Activated naive CD8-positive, alpha-beta T cell treated with anti-CD3 and anti-CD28 coated beads, Interleukin-2, amount 50 U/mL, for 16 hours (primary cell): ENCODE results near the gene PROCA1.
A peak's percentile ranks its signal among the peaks of the same experiment; 100 is the strongest.

ENCODE experiments used
- DNase-seq: peaks from one replicate; pipeline ENCODE4 v3.0.0-alpha.2; 2020; ENCODE audit warnings: low read depth, low spot score

PROCA1 gene

DNA sequence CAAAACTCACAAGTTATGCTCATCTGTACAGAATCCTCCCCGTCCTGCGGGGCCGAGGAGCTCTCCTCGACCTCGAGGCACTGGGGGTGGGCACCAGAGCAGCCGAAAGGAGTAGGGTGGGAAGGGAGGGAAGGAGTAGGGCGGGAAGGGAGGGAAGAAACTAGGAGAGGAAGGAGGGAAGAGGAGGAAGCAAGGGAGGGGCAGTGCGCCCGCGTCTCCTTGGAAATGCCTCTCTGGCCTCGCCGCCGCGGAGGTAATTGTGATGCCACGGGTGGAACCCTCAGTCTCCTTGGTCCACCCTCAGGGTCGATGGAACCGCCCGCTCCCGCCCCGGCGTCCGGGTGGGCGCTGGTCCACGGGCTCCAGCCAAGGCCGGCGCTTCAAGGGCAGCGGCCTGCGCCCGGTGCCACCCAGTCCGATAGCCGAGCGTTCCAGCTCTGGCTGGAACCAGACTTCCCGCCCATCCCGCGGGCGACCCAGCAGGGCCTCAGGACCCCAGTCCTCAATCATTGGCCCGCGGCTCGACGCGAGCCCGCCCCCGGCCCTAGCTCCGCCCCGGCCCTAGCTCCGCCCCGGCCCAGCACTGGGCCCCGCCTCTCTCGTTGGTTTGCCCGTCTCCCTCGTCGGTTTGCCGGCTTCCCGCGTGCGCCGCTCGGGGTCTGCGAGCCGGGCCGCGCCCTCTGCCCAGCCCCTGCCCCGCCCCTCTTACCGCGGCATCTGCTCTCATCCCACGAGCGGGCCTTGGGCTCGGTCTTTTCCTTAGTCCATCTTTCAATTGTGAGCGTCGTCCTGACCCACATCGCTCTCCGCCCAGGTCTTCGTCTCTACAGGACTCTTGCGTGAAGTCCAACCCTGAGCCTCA is 596 bp downstream of the PROCA1 start:
- DNase-seq = peak; percentile 75

DNA sequence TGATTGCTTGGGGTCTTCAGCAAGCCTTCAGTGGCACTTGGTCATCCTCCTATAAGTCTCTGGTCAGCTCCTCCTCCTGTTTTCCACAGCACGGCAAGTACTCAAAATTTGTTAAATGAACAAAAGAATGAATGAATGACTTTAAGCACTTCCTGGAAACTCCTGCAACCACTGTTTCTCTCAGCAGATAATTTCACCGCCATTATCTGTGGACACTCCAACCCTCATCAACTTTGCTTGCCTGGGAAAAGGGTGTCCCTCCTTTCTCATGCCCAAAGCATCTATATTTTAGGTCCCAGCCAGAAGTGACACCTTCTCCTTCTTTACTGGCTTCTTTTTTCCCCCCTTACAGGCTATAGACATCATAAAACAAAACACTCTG is 4.4 kb downstream of the PROCA1 start:
- no peak for DNase-seq

DNA sequence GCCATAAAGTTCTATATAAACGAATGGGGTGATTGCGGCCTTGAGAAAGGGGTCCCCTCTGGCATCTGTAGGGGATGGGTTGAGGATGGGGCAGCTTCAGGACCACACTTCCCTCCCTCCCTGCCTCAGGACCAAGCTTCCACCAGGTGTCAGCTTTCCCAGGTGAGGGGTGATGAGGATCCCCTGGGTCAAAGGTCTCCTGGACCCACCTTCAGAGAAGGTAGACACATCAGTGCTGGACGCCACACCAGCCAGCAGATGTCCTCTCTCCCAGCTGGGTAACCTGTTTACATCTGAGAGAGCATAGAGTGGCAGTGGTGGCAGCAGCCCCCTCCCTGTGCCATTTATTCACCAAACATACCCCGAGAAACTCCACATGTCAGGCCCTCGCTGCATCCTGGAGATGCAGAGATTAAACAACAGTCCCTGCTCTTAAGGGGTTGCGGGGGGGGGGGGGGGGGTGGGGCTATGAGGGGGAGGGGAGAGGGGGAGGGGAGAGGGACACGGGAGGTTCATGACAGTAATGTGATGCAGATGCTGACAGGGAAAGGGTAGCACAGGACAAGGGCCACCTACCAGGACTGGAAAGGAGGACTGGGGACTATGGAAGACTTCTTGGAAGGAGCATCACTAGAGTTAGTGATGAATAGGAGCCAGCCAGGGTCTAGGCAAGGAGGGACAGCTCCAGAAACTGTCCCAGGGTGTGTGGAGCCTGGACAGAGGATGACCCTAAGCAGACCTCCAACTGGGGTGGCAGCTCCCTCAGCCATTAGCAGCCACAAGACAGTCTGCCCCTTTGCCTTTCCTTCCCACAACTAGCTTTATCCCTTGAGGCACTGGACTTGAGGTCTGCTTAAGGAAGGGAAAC is 5.0 kb downstream of the PROCA1 start:
- no peak for DNase-seq

DNA sequence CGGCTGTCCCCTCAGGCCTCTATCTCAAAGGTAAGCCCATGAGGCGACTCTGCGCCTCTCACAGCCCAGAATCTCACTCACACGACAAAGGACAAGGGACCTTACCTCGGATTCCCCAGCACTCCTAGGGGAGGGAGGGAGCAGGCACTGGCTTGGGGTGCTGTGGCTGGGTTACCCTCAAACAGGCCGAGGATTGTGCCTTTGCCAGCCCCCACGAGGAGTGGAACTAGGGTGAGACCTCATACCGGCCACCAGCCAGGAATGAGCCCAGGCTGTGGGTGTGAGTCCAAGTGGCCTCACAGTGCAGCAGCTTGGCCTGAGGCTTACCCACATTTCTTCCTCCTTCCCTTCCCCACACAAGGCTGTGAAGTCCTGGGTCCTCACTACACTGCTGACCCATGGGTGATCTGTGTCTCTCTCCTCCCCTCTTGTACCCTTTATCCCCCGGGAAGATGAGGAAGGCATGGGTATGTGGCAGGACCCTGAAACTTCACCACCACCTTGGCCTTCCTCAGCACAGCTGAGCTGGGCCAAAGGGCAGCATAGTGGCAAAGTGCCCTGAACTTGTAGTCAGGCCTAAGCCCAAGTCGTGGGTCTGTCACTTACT is 5.9 kb downstream of the PROCA1 start:
- no peak for DNase-seq

DNA sequence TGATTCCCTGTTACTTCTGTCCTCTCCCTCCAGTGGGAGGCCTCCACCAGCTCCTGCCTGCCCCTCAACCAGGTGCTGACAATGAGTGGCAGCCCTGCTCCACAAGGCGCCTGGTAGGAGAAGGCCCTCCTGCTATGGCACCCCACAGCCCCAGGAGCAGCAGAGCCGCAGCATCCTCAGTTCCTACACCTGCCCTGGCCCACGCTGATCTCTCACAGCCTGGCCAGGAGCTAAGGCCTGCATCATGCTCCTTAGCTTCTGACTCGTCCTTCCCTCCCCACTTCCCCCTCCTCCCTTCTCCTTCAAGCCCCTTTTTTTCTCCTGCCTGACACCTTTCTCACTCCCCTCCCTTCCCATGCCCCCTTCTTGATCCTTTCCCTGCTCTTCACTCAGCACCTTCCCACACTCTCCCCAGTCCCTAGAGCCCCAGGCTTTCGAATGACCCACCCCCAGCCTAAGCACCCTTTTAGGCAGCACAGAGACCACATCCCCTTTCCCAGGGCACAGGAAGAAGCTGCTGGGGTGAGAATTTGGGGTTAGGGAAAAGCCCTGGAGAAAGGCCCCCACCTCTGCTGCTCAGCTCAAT is 6.5 kb downstream of the PROCA1 start:
- no peak for DNase-seq

DNA sequence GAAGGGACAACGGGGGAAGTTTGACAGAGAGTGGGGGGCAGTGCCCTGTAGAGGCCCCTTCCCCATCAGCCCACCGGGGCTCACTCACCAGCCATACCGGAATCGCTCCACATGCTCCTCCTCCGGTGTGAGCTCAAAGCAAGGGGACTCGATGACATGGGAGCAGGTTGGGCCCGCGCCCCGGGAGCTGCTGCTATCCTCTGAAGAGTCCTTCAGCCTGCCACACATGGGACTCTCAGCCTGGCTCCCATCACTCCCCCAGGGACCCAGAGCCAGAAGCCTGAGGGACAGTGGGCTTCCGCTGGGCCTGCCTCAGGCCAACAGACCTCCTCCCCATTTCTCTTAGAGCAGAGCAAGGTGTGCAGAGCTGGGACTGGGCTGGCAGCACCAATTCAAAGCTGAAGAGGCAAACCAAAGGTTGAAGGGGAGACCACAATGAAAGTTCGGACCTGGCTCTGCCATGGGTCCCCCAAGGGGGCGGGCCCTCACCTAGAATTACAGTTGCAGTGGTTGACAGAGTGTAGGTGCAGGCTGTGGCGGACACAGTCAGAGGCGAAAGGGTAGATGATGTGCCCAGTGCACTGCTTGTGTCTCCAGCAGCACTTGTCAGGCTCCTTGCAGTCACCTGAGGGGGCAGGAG is 7.3 kb downstream of the PROCA1 start:
- no peak for DNase-seq

DNA sequence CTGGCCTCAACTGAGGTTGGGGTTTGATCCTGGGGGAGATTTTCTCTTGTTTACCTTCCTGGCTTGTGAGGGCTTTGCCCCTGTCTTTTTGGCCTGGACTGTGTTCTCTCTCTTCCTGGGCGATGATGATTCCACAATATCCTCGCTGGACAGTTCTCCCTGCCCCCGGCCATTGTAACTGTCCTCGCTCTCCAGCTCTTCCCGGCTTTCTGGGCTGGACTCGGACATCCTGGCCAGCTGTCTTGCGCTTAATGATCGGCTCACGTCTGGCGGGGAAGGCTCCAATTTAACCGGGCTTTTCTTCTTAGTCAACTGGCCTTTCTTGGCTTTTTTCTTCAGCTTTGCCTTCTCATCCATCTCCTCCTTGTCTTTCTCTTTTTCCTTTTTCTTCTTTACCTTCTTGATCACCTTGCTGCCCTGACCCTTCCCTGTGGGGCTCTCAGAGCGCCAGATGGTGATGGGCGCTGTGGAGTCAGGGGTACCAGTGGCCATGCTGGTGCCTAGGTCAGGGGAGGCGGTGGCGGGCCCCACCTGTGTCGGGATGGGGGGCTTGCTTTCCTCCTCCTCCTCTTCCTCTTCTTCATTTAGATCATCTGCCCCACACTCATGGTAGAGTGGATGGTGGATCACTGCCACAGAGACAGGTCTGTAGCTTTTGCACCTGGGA is 8.0 kb downstream of the PROCA1 start:
- no peak for DNase-seq

DNA sequence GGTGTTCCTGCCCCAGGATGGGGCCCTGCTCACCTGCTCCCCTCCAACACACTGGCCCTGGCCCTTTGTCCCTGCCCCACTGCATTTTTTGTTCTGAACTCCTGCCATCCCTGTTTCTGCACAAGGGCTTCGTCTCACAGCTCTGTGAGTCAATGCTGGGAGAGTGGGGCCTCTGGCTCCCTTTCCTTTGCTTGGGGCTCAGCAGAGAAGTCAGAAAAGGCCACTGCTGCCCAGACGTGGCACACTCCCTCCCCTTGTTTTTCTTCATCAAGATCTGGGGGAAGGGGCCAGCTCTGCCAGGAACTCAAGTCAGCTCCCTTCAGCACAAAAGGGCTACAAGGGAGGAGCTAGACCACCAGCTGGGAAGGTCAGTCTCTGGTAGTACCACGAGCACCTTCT is 8.9 kb downstream of the PROCA1 start:
- DNase-seq = no peak

DNA sequence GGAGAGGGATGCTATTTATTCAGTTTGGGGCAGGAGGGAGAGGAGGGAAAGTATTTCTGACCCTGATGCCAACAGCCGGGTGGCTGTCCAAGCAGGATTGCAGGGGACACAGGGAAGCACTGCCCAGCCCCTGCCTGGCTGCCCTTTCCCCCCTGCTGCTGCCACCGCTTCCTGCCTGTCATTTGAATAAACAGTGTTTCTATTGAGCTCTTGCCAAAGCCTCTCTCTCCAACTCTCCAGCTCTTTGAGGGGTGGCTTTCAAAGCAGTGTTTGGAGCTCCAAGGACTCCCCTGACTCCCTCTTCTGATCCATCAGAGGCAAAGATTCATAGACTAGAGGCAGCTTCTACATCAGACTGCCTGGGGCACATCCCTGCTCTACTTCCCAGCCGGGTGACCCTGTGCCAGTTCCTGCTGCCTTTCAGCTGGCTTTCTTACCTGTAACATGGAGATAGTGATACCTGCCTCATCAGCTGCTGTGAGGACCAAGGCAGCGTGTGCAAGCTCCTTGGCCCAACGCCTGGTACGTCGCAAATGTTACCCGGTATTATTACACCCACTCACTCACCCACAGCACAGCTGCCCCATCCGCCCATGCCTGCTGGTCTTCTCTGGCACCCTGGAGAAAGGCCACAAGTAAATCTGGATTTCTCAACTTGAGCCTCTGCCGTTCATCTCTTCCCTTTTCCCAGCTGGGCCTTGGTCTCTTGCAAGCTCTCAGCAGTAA is 9.5 kb downstream of the PROCA1 start:
- DNase-seq = no peak

DNA sequence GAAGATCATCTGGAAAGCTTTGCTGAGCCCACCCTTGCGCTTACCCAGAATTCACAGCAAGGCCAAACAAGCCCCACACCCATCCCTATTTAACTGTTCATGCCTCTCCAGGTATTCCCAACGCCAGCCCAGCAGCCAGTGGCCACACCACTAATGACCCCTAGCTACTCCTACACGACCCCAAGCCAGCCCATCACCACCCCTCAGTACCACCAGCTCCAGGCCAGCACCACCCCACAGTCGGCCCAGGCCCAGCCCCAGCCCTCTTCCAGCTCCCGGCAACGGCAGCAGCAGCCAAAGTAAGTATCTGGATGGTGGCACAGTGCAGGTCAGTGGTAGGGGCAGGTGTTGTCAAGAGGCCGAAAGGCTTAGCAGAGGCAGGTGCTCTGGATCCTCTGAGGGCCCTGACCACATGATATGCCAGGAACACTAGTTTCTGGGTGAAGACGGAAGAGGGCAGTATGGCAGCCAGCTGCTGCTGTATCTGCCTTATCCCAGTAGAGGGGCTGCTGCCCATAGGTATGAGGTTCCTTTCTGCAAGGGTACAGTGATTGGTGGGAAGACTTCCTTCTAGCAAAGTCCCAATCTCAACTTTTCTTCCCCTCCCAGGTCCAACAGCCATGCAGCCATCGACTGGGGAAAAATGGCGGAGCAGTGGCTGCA is 10.7 kb downstream of the PROCA1 start:
- no peak for DNase-seq

DNA sequence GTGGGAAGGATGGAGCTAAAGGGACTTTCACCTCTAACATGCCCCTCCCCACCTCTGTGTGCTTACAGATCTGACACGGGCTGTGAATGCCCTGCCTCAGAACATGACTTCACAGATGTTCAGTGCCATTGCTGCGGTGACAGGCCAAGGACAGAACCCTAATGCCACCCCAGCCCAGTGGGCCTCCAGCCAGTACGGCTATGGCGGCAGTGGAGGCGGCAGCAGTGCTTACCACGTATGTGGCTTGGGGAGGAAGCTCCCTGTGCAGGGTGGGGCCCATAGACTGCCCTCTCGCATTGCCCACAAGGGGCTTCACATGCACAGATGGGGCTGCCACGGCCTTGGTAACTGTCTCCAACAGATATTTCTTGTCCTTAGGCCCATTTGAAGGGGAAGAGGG is 11.4 kb downstream of the PROCA1 start:
- no peak for DNase-seq

DNA sequence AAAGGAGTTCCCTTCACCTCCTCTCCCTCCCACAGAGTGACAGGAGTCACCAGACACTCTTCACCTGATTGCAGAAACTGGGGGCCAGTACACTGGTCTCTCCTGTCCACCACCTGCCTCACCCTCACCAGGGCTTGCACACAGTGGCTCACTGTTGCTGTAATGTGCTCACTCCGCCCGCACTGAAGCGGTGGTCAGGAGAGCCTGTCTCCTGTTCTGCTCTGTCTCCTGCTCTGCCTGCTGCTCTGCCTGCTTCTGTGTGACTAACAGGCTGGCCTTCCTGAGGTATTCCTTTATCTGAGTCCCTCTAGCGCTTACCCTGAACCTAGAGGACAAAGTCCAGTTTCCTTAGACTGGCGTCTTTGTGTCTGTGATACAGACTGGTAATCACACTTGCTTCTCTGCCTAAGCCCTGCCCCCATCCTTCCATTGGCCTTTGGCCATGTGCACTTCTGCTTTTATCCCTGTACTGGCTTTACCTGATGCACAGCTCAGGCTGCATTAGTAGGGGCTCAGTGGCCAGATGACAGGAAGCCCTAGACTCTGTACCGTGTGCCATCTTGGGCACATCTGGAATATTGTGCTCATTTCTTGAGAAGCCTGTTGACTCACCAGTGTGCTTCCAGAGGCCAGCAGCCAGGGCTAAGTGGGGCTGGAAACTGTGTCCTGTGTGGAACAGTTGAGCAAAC is 13.3 kb downstream of the PROCA1 start:
- no peak for DNase-seq

DNA sequence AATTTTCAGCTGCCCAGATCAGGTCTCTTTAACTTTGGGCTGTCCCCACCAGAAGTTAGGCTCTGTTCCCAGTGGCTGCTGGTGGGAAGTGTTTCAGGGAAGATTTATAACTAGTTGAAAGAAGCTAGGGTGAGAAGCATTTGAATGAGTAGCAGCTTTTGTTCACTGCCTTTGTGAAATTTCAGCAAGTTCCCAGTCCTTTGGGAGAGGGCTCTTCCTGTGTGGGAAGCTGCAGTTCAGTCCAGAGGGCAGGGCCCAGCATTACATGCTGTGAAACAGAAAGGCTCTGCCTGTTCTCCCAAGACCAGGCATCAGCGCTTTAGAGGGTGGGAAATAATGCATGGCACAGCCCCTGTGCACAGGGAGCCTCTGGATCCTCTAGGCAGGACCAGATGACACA is 17.8 kb downstream of the PROCA1 start:
- DNase-seq = no peak

DNA sequence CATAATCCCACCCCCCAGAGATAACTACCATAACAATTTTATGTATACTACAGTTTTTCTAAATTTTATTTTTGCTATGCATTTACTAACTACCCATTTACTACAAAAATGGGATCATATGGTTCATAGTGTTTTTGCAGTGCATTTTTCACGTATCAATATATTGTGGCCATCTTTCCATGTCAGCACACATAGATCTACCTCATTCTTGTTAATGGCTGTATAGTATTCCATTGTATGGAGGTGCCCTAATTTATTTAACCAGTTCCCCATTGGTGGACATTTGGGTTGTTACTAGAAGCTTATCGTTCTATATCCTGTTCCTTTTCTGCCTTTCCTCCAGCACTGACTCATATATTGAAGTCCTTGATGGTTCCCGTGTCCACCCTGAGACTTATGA is 22.7 kb downstream of the PROCA1 start:
- DNase-seq = no peak

DNA sequence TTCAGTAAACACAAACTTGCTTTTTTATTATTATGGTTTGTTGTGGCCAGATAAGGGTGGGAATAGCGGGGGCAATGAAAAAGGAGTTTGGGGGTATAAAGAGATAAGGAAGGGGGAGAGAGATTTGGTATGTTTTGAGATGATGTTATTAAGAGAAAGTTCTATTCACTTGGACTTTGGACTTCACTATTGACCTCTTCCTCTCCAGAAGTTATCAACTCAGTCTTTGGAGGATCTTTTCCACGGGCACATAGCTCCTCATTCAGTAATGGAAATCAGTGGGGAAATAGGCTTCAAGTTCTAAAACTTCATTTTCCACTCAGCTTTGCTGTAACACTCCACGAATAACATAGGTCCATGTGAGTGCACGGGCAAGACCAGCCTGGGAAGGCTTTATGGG is 23.2 kb downstream of the PROCA1 start:
- DNase-seq = no peak

DNA sequence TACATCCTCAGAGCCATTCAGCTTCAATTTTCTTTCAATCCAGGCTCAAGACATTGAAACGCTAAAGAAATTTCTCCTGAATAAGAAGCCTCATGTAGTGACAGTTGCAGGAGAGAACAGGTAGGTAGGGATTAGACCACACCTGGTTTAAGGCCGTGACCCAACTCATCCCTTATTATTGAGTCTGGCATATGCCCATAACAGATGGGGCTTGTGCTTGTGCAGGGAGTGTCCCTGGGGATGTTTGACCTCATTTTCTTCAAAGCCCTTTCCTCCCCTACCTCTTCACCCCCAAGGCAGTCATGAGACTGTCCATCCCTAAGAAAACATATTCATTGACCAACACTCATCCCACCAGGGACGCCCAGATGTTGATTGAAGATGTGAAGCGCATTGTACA is 25.4 kb downstream of the PROCA1 start:
- DNase-seq = no peak

DNA sequence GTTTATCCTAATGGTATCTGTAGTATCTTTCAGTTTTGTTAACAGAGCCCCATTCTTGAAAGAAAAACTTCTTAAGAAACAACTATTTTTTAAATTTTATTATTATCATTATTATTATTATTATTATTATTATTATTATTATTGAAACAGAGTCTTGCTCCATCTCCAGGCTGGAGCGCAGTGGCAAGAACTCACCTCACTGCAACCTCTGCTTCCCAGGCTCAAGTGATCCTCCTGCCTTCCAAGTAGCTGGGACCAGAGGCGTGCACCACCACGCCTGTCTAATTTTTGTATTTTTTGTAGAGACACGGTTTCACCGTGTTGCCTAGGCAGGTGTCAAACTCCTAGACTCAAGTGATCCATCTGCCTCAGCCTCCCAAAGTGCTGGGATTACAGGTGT is 26.3 kb downstream of the PROCA1 start:
- no peak for DNase-seq

DNA sequence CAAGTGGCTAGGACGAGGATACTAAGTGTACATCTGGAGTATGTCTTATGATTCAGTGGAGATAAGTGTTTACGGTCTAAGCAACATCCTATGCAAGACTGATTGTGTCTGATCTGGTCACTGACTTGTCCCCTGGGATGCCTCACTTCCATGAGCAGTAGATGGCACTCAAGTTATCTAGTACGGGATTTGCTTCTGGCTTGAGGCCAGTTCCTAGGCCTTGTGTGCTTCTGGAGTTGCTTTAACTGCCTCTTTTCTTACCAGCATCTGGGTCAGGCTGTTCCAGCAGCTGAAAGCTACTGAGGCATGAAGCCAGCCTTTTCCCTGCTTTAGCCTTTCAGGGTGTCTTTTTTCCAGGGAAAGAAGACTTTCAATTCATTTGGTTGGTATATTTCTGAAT is 26.7 kb downstream of the PROCA1 start:
- no peak for DNase-seq

DNA sequence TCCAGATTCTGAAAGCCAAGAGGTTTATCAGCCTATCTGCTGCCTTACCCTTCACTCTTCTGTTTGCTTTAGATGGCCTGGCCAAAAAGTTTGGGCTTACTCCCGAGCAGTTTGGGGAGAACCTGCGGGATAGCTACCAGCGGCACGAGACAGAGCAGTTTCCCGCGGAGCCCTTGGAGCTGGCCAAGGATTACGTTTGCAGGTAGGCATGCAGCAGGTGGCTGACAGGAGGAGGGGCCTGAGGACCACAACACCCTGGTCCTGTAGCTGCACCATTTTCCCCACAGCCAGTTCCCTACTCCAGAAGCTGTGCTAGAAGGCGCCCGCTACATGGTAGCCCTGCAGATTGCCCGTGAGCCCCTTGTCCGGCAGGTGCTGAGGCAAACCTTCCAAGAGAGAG is 29.0 kb downstream of the PROCA1 start:
- no peak for DNase-seq
